Psoas muscle (tissue), 8 donors: ENCODE data around the gene OR14I1. TPM values are rescaled to one million over a fixed set of nuclear protein-coding genes. Genes with fewer than 3 reads are reported as not detected.

Experiments used
- ATAC-seq, 4 donors: fragments of 200-7000 bp; cut with Tn5 transposase; one replicate each; pipeline ENCODE4 v1.9.1; 2020; ENCODE audit warnings: moderate library complexity in 3 of 4, mild to moderate bottlenecking in 2 of 4
- DNase-seq, 2 donors: peaks; one replicate each; pipeline ENCODE4 v3.0.0-alpha.2; 2020
- H3K27ac ChIP-seq: fragments of 200-600 bp; one replicate; pipeline ENCODE4 v1.8.0; 2022
- H3K27me3 ChIP-seq, 3 donors: fragments of 200-600 bp in 1 of 3; one replicate each; pipeline versions ENCODE4 v1.6.1 to v1.8.0; 2013 to 2022; ENCODE audit warnings: low read length in 2 of 3, mild to moderate bottlenecking in 2 of 3, moderate library complexity in 1 of 3; ENCODE audit not compliant: insufficient read depth in 3 of 3
- H3K36me3 ChIP-seq, 2 donors: fragments of 200-600 bp in 1 of 2; one replicate each; pipeline versions ENCODE4 v1.6.1 to v1.8.0; 2013 to 2022; ENCODE audit warnings: low read depth in 1 of 2, mild to moderate bottlenecking in 1 of 2, moderate library complexity in 1 of 2; ENCODE audit not compliant: insufficient read depth in 1 of 2
- H3K4me1 ChIP-seq: fragments of 200-600 bp; one replicate; pipeline ENCODE4 v1.8.0; 2022
- H3K4me3 ChIP-seq: fragments of 200-600 bp; one replicate; pipeline ENCODE4 v1.8.0; 2022; ENCODE audit warnings: mild to moderate bottlenecking
- H3K9me3 ChIP-seq: fragments of 200-600 bp; one replicate; pipeline ENCODE4 v1.8.0; 2022
- WGBS, 3 donors: extraction: QIAGEN DNeasy Blood & Tissue Kit; methylation state at CpG; one replicate each; pipeline versions ENCODE4 v1.1.6 to v1.1.7; 2013; 5-methylcytosine and 5-hydroxymethylcytosine counted together
- intact Hi-C, 2 donors: fragments of 100-400 bp; cut with DNase I; formaldehyde crosslinking; loops; one replicate each; pipeline versions ENCODE4 v1.11.0 to v1.14.2; 2022
- long read RNA-seq, 2 donors: library from polyadenylated mRNA; unstranded; transcript quantifications; one replicate each; pipeline ENCODE4 v2.0.0, GENCODE V29; 2021
- polyA plus RNA-seq, 3 donors: library from polyadenylated mRNA; stranded (reverse); fragments of 200-250 nt; gene quantifications; one replicate each; pipeline ENCODE4 v1.2.3, GENCODE V29; 2013
- total RNA-seq, 4 donors: library from RNA; stranded (reverse); fragmentation: NEBNext Ultra II Directional in 2 of 4; extraction: Animal tissue kit (Norgen Biotek cat#: 25700) in 2 of 4; gene quantifications; one replicate each; pipeline versions ENCODE4 v1.2.1 to v1.2.4, GENCODE V29; 2021 to 2023
- TF ChIP-seq, protein P1 (sequence below): fragments of 200-600 bp; IDR thresholded peaks from one replicate; pipeline ENCODE4 v1.8.0; 2022; ENCODE audit warnings: antibody characterized with exemption
- donor health status: healthy with polysubstance abuse.
- donor health status: DM: no; HTN: no; CAD: no; lungs with moderate emphysema.
- donor health status: Bipolar disorder and iron deficiency.
- donor health status: healthy.
- donor health status: DM: yes; HTN: yes; CAD: no.
- donor health status: DM: no; HTN: no; CAD: no.
- donor health status: DM: no; HTN: no; CAD: no.
- donor health status: DM: yes; HTN: yes; CAD: no.

OR14I1 gene
- not detected for total RNA-seq
- polyA plus RNA-seq: not detected
- long read RNA-seq, donor 1: 0 reads
- long read RNA-seq, donor 2: 0 reads

DNA sequence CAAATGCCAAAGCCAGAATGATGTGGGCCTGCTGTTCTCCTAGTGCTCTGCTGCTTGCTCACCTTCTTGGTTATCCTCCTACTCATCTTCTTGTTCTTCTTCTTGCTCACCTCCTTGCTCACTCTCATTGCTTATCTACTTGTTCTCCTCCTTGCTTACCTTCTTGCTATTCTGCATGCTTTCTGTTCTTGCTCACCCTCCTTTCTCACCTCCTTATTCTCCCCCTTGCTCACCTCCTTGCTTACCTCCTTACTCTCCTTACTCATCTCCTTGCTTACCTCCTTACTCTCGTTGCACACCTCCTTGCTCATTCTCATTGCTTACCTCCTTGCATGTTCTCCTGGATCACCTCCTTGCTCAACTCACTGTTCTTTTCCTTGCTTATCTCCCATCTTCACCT lies at the start of gene OR14I1:
Gene OR14I1, minus strand, starts transcription at position 53 of the 400 bp plus-strand sequence.
- no peak within 1 kb of the TSS for H3K27ac ChIP-seq
- peaks cover 0 to 2% (median 0%) of the 10 kb centered on the region in 3 donors for H3K27me3 ChIP-seq
- no peaks in the 10 kb centered on the region for H3K36me3 ChIP-seq
- no peak within 1 kb of the TSS for H3K4me3 ChIP-seq
- intact Hi-C loops: no loop called here
- TF ChIP-seq, protein P1, sequence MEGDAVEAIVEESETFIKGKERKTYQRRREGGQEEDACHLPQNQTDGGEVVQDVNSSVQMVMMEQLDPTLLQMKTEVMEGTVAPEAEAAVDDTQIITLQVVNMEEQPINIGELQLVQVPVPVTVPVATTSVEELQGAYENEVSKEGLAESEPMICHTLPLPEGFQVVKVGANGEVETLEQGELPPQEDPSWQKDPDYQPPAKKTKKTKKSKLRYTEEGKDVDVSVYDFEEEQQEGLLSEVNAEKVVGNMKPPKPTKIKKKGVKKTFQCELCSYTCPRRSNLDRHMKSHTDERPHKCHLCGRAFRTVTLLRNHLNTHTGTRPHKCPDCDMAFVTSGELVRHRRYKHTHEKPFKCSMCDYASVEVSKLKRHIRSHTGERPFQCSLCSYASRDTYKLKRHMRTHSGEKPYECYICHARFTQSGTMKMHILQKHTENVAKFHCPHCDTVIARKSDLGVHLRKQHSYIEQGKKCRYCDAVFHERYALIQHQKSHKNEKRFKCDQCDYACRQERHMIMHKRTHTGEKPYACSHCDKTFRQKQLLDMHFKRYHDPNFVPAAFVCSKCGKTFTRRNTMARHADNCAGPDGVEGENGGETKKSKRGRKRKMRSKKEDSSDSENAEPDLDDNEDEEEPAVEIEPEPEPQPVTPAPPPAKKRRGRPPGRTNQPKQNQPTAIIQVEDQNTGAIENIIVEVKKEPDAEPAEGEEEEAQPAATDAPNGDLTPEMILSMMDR: no peak
- 53 to 68% (median 64%) methylated on average over 1 of the region's 1 CpG for WGBS, 3 donors
- H3K9me3 ChIP-seq: no peaks in the 10 kb centered on the region
- H3K4me1 ChIP-seq: no peaks in the 10 kb centered on the region
- ATAC-seq: no peak
- no peak for DNase-seq

DNA sequence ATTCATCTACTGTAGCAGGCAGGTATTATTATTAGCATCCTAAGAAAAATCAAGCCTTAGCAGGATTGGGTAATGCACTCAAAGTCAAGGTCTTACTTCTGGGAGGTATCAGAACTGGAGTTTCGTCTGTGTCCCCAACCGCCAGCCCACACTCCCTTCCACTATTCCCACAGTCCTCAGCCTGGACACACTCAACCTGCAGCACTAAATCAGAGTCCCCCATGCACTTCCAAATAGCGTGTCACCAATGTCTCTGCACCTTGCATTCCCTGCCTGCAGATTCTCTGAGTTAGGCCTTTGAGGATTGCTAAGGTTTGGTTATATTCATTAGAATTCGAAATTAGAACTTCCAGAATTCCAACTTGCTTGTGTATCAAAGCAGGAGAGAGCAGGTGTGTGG lies 49.1 kb upstream of the OR14I1 start:
- Histone ChIP-seq H3K4me3 (no peak overlapping the region), H3K27me3 (no peaks in the 10 kb centered on the region), H3K9me3 (no peaks in the 10 kb centered on the region), H3K27ac (no peak overlapping the region), H3K4me1 (no peaks in the 10 kb centered on the region), H3K36me3 (no peaks in the 10 kb centered on the region)
- no peak for ATAC-seq
- DNase-seq: no peak
- TF ChIP-seq, protein P1: no peak
- intact Hi-C loops: no loop called here
- 81 to 84% (median 84%) methylated on average over 4 of the region's 4 CpGs for WGBS, 3 donors

DNA sequence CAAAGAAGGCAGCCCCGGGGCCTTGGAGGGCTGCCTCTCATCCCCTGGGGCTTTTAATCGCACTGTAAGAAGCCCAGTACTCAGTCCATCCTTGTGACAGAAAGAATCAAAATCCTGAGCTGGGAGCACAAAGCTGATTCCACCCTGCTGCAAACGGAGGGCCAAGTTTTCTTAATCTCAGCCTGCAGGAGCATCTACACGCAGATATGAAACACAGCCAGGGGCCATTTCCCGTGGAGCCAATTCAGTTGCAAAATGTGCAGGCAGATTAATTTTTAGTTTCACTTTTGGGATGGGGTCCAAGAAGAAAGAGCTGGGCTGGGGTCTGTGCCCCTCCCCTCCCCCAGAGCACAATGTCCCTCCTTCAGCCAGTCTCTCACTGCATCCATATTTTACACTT lies 48.6 kb upstream of the OR14I1 start:
- ATAC-seq (no peak), DNase-seq (no peak)
- TF ChIP-seq, protein P1: no peak
- no peak overlapping the region for H3K4me3 ChIP-seq
- H3K27me3 ChIP-seq: no peaks in the 10 kb centered on the region
- no peak overlapping the region for H3K27ac ChIP-seq
- H3K4me1 ChIP-seq: no peaks in the 10 kb centered on the region
- intact Hi-C loops: no loop called here
- no peaks in the 10 kb centered on the region for H3K36me3 ChIP-seq
- H3K9me3 ChIP-seq: no peaks in the 10 kb centered on the region
- WGBS, 3 donors: 57 to 61% (median 58%) methylated on average over 5 of the region's 5 CpGs

- WGBS, 3 donors: 59 to 73% (median 68%) methylated on average over 2 of the region's 2 CpGs
- no peak overlapping the region for H3K27ac ChIP-seq
- intact Hi-C loops: no loop called here
- no peaks in the 10 kb centered on the region for H3K36me3 ChIP-seq
- H3K9me3 ChIP-seq: no peaks in the 10 kb centered on the region
- DNase-seq (no peak), ATAC-seq (no peak)
- H3K27me3 ChIP-seq: no peaks in the 10 kb centered on the region
- no peaks in the 10 kb centered on the region for H3K4me1 ChIP-seq
- TF ChIP-seq, protein P1: no peak
- H3K4me3 ChIP-seq: no peak overlapping the region
Observed at GRCh38 chr1:248750496-248750895, 47.9 kb upstream of the OR14I1 start.

DNA sequence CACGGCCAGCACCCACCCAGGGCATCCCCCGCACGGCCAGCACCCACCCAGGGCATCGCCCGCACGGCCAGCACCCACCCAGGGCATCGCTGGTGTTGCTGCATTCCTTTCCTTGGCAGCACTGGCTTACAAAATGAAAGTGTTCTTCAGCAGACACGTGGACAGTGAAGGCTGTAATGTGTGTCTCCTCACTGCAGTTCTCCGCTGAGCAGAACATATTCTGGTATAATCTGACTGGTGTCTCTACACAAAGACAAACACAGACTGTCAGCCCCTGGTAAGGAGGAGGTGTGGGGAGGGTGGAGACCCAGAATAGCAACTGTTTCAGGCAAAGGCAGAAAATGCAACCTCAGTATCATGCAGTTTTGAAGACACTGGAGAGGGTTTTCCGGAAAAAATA lies 45.6 kb upstream of the OR14I1 start:
- Histone ChIP-seq H3K36me3 (no peaks in the 10 kb centered on the region), H3K27ac (no peak overlapping the region), H3K4me1 (no peaks in the 10 kb centered on the region), H3K9me3 (no peaks in the 10 kb centered on the region), H3K4me3 (no peak overlapping the region), H3K27me3 (peaks cover 0 to 4% (median 0%) of the 10 kb centered on the region in 3 donors)
- DNase-seq: no peak
- TF ChIP-seq, protein P1: no peak
- no peak for ATAC-seq
- WGBS, 3 donors: 88 to 92% (median 91%) methylated on average over 7 to 9 of the region's 10 CpGs
- intact Hi-C loops: no loop called here
